Activated T-cell treated with anti-CD3 and anti-CD28 coated beads, Interleukin-2, amount 50 U/mL, for 1 hour (primary cell): ENCODE data around the gene MCM8.
A peak's percentile ranks its signal among the peaks of the same experiment; 100 is the strongest.

ENCODE experiments used
- DNase-seq: peaks from one replicate; pipeline ENCODE4 v3.0.0-alpha.2; 2020

The MCM8 gene

GRCh38 chr20:5950271-5951031 lies at the start of gene MCM8, which contains the start of gene TRMT6:
Gene MCM8 (plus strand): TSS chr20:5950652. CDS start chr20:5952016, 1,364 bp downstream.
Gene TRMT6 (minus strand): TSS chr20:5950533. CDS start chr20:5950405, 128 bp downstream.
- peak; percentile 92 for DNase-seq

- DNase-seq, result no peak
These were observed 49.5 kb upstream of the MCM8 start for GRCh38 chr20:5900908-5901307.

- DNase-seq, result no peak
These were observed 41.5 kb upstream of the MCM8 start for GRCh38 chr20:5908981-5909380.

GRCh38 chr20:5910186-5910585 lies 40.3 kb upstream of the MCM8 start:
- no peak for DNase-seq

GRCh38 chr20:5913166-5913565 lies 37.3 kb upstream of the MCM8 start:
- no peak for DNase-seq

- no peak for DNase-seq
These were observed 35.6 kb upstream of the MCM8 start for GRCh38 chr20:5914859-5915258.

- no peak for DNase-seq
These were observed 31.4 kb upstream of the MCM8 start for GRCh38 chr20:5918856-5919625.

GRCh38 chr20:5919626-5920544 lies 30.6 kb upstream of the MCM8 start:
- DNase-seq, result no peak

GRCh38 chr20:5920581-5920980 lies 29.9 kb upstream of the MCM8 start:
- no peak for DNase-seq

GRCh38 chr20:5923493-5923892 lies 27.0 kb upstream of the MCM8 start:
- no peak for DNase-seq

GRCh38 chr20:5925551-5925950 lies 24.9 kb upstream of the MCM8 start:
- no peak for DNase-seq

- DNase-seq, result no peak
These were observed 22.5 kb upstream of the MCM8 start for GRCh38 chr20:5927749-5928462.

- DNase-seq, result no peak
These were observed 21.4 kb upstream of the MCM8 start for GRCh38 chr20:5928836-5929715.

GRCh38 chr20:5931411-5931810 lies 19.0 kb upstream of the MCM8 start:
- DNase-seq, result no peak

GRCh38 chr20:5932796-5933195 lies 17.7 kb upstream of the MCM8 start:
- DNase-seq, result no peak

- no peak for DNase-seq
These were observed 16.5 kb upstream of the MCM8 start for GRCh38 chr20:5933802-5934436.

- DNase-seq, result no peak
These were observed 15.1 kb upstream of the MCM8 start for GRCh38 chr20:5935384-5935783.

GRCh38 chr20:5936238-5936637 lies 14.2 kb upstream of the MCM8 start:
- DNase-seq, result no peak

- no peak for DNase-seq
These were observed 11.9 kb upstream of the MCM8 start for GRCh38 chr20:5938456-5939029.

GRCh38 chr20:5945963-5946362 lies 4.5 kb upstream of the MCM8 start:
- DNase-seq, result no peak

GRCh38 chr20:5947276-5947675 lies 3.2 kb upstream of the MCM8 start:
- DNase-seq, result no peak
